ENCODE data around the gene IRX3. TPM values are rescaled to one million over a fixed set of nuclear protein-coding genes. Genes with fewer than 3 reads are reported as not detected.

IRX3 gene
- total RNA-seq, 4 donors from 2014 or later: 4.0 to 22.6 (median 8.9) TPM

DNA sequence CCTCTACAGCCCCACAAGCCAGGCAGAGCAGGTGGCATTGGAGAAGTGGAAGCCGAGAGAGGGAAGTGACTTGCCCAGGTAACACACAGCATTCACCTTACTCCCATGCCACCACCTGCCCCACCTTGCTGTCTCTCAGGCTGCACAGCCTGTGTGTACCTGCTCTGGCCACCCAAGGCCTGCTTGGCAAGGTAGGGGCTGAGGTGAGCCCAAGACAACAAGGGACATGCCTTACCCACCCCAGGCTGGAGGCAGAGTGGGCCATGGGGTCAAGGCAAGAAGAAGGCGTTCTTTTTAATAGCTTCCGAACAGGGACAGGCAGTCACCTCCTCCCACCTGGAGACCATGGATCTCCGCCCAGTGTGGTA, 40.1 kb downstream of the IRX3 start:
- no peak for TF ChIP-seq CTCF (IDR thresholded peaks at IDR 0.05)

DNA sequence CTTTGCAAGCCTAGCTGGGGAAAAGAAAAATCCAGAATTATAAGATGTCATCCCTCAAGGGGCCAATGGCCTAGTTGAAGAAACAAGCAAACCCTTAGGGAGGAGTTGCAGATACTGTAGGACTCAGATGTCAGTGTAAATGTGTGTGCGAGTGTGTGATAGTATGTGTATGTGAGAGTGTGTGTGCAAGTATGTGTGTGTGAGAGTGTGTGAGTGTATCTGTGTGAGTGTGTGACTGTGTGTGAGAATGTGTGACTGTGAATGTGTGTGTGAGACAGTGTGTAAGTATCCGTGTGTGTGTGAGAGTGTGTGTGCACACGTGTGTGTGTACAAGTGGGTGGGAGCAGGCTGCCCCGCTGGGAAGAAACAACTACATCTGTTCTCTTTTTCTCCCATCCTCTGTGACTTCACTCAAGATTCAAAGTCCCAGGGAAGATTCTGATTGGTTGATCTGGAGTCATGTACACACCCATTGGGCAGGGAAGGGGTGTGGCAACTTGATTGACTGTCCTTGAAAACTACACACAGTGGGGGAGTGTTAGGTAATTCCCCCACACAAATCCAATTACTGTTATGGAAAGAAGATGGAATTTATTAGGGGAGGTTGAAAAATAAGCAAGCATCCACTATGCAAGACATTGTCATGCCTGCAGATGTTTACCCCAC, 40.7 kb downstream of the IRX3 start:
- no peaks in the 10 kb centered on the region for H3K4me1 ChIP-seq
- H3K9me3 ChIP-seq: no peaks in the 10 kb centered on the region
- H3K4me3 ChIP-seq (replicated peaks in 1 of 3): no peak overlapping the region
- H3K36me3 ChIP-seq: no peaks in the 10 kb centered on the region
- H3K27ac ChIP-seq: no peak overlapping the region
- intact Hi-C loops (cut with DNase I): no loop called here
- DNase-seq: no peak
- WGBS, 2 donors: 84 to 89% methylated on average over 4 of the region's 4 CpGs
- TF ChIP-seq POLR2A (IDR thresholded peaks at IDR 0.05): no peak
- no peak for TF ChIP-seq CTCF (IDR thresholded peaks at IDR 0.05)
- no peaks in the 10 kb centered on the region for H3K27me3 ChIP-seq

More for the DNA sequence above, 40.1 kb downstream of the IRX3 start:
- intact Hi-C loops (cut with DNase I): no loop called here
- 91 to 95% methylated on average over 4 of the region's 4 CpGs for WGBS, 2 donors
- DNase-seq: no peak
- Histone ChIP-seq H3K4me1 (no peaks in the 10 kb centered on the region), H3K9me3 (no peaks in the 10 kb centered on the region), H3K27me3 (no peaks in the 10 kb centered on the region), H3K4me3 (replicated peaks in 1 of 3) (no peak overlapping the region), H3K27ac (no peak overlapping the region), H3K36me3 (no peaks in the 10 kb centered on the region)

GRCh38 chr16:54244061-54244886, 42.3 kb downstream of the IRX3 start:
- WGBS, 2 donors: 40 to 46% methylated on average over 11 of the region's 11 CpGs
- TF ChIP-seq CTCF (IDR thresholded peaks at IDR 0.05) (no peak), POLR2A (IDR thresholded peaks at IDR 0.05) (no peak)
- intact Hi-C loops (cut with DNase I): no loop called here
- H3K27ac ChIP-seq: no peak overlapping the region
- no peak overlapping the region for H3K4me3 ChIP-seq (replicated peaks in 1 of 3)
- H3K4me1 ChIP-seq: no peaks in the 10 kb centered on the region
- no peaks in the 10 kb centered on the region for H3K9me3 ChIP-seq
- DNase-seq: no peak
- H3K36me3 ChIP-seq: no peaks in the 10 kb centered on the region
- H3K27me3 ChIP-seq: no peaks in the 10 kb centered on the region

GRCh38 chr16:54243202-54243601, 43.4 kb downstream of the IRX3 start:
- DNase-seq: no peak
- TF ChIP-seq CTCF (IDR thresholded peaks at IDR 0.05) (no peak), POLR2A (IDR thresholded peaks at IDR 0.05) (no peak)
- no peak overlapping the region for H3K27ac ChIP-seq
- H3K27me3 ChIP-seq: no peaks in the 10 kb centered on the region
- H3K4me1 ChIP-seq: no peaks in the 10 kb centered on the region
- intact Hi-C loops (cut with DNase I): no loop called here
- no peaks in the 10 kb centered on the region for H3K36me3 ChIP-seq
- H3K4me3 ChIP-seq (replicated peaks in 1 of 3): no peak overlapping the region
- 85% methylated on average over 6 of the region's 6 CpGs for WGBS, 2 donors
- no peaks in the 10 kb centered on the region for H3K9me3 ChIP-seq

DNA sequence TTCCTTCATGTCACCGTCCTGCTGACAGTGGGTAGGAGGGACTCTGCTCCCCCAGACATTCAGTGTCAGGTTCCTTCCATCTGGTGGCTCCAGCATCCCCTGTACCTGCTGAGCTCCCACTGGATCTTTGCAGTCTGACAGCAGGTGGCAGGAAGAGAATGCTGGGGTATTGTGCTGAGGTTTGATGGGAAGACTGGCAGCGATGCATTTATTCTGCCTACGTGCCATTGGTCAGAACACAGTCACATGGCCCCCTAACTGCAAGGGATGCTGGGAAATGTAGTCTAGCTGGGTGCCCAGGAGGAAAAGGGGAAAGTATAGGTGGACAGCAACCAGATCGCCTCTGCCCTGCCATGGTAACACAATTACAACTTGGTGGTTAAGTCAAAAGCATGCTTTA, 44.4 kb downstream of the IRX3 start:
- Histone ChIP-seq H3K4me1 (no peaks in the 10 kb centered on the region), H3K4me3 (replicated peaks in 1 of 3) (no peak overlapping the region), H3K27me3 (no peaks in the 10 kb centered on the region), H3K9me3 (no peaks in the 10 kb centered on the region), H3K27ac (no peak overlapping the region), H3K36me3 (no peaks in the 10 kb centered on the region)
- no peak for DNase-seq
- WGBS, 2 donors: 77 to 87% methylated on average over 4 of the region's 4 CpGs
- TF ChIP-seq CTCF (IDR thresholded peaks at IDR 0.05) (no peak), POLR2A (IDR thresholded peaks at IDR 0.05) (no peak)
- intact Hi-C loops (cut with DNase I): no loop called here

Data from thyroid gland (tissue), 4 donors.